NCI-H748 treated with DMSO at 0.1 percent for 48 hours (cell line): ENCODE results near the gene FYTTD1.
"Not testable (repeated sequence)": the region's sequence is repeated elsewhere in the genome, so short reads cannot be mapped to it uniquely, and the experiment has no call there.

Experiments used
- DNase-seq: peaks from one replicate; lab custom pipeline; 2025; lab: John Stamatoyannopoulos, UW

FYTTD1 gene, protein sequence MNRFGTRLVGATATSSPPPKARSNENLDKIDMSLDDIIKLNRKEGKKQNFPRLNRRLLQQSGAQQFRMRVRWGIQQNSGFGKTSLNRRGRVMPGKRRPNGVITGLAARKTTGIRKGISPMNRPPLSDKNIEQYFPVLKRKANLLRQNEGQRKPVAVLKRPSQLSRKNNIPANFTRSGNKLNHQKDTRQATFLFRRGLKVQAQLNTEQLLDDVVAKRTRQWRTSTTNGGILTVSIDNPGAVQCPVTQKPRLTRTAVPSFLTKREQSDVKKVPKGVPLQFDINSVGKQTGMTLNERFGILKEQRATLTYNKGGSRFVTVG

DNA sequence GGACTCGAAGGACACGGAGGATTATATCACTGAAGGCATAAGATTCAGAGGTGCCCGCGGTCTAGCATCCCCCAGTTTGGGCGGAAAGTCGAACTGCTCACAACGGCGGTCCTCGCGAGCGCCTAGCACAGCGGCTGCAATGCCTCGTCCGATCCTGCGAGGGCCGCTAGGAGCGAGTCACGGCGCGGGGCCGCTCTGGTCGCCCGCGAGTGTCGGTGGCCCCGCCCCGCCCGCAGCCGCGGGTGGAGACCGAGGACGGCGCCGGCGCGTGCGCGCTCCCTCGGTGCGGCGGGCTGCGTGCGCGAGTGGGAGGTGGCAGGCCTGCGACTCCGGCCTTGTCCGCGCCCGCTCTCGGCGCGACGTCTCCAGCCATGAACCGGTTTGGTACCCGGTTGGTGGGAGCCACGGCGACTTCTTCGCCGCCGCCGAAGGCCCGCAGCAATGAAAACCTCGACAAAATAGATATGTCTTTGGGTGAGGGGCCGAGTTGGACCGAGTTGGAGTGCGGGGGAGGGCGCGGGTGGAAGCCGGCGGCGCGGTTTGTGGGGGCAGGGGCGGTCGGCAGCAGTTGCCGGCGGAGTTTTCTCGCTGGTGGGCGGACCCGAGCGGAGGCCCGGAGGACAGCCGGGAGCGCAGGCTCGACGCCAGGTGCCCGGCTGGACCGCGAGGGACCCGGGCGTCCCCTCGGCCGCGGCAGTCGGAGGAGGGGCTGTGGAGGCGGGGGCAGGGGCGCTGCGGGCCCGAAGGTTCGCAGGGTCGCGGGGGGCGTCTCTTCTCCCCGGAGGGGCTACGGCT lies at the start of gene FYTTD1:
Gene FYTTD1 (plus strand): TSS at position 283 of the 795 bp plus-strand sequence. CDS start 89 bp downstream, at position 372.
- peak; percentile 57 for DNase-seq

DNA sequence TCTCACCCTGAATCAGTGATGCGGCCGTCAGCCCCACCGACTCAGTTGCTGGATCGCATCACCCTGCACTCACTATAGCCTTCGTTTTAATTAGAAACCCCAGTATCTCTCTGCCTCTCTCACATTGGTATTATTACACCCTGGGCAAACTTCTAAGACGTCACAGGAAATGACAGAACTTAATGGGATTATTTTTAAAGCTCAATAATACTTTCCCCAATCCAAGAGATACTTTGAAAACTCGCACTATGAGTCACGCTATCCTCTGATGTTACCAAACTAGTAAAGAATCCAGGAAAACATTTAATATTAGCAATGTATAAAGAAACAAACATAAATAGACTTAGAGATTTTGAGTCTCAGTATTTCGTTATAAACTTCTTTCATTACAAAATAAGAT lies 49.6 kb upstream of the FYTTD1 start:
- DNase-seq: no peak

DNA sequence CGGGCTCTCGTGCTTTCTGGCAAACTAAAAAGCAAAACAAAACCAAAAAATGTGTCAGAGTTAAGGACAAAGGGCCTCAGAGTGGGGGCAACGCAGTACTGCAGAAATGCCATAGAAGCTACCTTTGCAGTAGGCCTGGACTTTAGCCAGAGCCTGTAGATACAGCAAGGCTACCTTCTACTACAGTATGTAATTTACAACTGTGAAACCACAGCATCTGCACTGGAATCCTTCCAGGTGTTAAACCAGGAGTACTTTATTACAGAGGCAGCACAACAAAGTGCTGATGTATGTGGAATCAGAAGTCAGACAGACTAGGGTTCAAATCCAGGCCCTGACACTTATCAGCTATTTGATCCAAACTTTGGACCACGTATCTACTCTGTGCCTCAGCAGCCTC lies 47.8 kb upstream of the FYTTD1 start:
- DNase-seq: no peak

DNA sequence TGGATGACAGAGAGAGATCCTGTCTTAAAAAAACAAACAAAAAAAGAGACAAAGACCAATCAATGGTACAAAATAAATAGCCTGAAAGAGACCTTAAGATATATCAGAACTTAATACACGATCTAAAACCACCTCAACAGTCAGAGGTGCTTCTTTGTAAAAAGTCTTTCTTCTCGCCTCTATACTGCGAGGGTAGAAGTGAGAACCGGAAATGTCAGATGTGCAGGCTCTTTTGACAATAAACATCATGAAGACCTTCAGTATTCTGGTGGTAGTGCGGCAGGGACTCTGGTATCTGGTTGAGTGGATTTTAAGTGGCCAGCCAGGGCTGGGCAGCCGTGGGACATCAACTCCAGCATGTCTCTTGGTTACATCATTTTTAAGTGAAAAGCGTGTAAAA lies 43.0 kb upstream of the FYTTD1 start:
- DNase-seq: no peak

DNA sequence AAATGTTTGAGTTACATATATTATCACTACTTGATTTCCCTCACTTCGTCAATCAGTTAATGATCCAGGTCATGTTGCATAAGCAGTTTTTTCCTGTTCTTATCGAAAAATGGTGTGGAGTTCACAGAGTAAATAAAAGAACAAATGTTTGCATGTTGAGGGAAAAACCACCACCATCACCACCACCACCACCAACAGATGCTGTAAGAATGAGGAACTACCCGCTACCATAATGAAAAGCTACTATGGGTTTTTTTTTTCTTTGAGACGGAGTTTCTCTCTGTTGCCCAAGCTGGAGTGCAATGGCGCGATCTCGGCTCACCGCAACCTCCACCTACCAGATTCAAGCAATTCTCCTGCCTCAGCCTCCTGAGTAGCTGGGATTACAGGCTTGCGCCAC lies 40.5 kb upstream of the FYTTD1 start:
- no peak for DNase-seq

DNA sequence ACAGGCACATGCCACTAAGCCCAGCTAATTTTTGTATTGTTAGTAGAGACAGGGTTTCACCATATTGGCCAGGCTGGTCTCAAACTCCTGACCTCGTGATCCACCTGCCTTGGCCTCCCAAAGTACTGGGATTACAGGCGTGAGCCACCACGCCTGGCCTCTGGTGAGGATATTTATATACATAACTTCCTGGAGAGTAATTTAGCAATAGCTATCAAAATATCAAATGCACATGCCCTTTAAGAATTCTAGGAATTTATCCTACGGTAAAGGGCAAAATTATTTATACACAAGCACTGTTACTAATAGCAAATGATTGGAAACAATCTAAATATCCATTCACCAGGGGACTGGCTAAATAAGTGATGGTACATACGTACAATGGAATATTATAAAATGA lies 38.7 kb upstream of the FYTTD1 start:
- DNase-seq: not testable (repeated sequence)

DNA sequence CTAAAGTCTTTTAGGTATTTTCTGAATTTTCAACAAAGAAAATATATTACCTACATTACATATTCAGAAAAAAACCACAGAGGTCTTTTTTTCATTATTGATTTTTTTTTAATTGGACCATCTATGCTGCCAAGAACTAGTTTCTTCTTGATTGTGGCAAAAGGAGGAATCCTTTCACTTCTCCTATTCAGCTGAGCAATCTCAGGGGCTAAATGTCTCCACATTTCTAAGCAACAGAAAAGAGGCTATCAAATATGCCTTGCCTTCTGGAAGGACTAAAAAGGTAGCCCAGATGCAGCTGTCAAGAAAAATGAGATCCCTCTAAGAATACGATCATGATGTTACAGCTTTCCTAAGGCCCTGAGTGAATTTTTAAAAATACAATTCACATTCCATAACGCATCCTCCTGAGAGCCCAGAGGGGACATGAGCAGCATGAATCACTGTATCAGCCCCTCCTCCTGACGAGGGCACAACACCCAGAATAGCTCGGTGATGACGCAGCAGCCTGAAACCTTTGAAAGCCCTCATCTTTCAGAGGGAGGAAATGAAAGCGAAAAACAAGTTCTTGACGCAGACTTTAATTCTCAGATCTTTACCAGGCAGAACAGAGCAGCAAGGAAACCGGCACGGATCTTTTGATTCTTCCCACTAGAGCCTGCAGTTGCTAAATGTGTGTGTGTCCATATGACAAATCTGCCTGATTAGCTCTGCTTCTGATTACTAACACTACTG lies 37.5 kb upstream of the FYTTD1 start:
- no peak for DNase-seq

DNA sequence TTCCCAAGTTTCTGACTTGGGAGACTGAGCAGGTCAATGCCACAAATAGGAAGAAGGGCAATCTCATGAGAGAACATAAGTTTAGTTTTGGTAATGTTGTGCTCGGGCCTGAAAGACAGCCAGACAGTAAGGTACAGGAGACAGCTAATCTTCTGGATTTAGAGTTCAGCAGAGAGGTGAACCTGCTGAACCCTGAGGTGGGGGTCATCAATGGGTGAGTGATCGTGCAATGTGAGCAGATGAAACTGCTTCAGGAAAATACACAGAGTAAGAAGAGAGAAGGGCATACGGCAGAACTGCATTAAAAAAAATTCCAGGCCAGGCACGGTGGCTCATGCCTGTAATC lies 36.2 kb upstream of the FYTTD1 start:
- no peak for DNase-seq

DNA sequence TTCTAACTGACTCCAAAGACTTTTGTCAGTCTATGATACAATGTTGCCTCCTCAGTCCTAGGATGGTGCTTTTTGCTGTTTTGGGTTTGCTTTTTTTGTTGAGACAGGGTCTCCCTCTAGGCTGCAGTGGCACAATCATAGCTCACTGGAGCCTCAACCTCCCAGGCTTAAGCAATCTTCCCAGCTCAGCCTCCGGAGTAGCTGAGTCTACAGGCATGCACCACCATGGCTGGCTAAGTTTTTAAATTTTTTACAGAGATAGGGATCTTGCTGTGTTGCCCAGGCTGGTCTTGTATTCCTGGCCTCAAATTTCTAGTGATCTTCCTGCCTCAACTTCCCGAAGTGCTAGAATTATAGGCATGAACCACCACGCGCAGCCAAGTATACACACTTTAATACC lies 35.4 kb upstream of the FYTTD1 start:
- DNase-seq: no peak

DNA sequence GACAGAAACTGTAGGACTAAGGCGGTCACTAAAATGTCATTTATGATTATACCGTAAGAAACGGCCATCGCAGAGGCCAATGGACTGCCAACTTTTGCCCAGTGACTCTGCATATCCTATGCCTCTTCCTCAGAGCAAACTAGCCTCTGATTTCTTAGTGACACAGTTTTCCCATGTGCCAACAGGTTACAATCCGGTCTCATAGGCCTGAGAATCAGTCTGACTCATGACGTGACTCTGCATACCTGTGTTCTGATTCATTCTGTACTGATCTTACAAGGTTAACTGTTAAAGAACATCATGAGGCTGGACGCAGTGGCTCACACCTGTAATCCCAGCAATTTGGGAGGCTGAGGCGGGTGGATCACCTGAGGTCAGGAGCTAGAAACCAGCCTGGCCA lies 30.8 kb upstream of the FYTTD1 start:
- DNase-seq: no peak

DNA sequence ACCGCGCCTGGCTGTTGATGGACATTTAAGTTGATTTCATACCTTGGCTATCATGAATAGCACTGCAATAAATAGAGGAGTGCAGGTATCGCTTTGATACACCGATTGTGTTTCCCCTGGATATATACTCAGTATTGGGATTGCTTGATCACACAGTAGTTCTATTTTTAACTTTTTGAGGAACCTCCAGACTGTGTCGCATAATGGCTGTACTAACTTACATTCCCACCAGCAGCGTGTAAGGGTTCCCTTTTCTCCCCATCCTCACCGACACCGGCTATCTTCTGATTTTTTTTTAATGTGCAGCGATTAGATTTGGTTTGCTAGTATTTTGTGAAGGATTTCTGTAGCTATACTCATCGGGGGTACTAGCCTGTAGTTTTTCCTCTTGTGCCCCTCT lies 29.0 kb upstream of the FYTTD1 start:
- no peak for DNase-seq

DNA sequence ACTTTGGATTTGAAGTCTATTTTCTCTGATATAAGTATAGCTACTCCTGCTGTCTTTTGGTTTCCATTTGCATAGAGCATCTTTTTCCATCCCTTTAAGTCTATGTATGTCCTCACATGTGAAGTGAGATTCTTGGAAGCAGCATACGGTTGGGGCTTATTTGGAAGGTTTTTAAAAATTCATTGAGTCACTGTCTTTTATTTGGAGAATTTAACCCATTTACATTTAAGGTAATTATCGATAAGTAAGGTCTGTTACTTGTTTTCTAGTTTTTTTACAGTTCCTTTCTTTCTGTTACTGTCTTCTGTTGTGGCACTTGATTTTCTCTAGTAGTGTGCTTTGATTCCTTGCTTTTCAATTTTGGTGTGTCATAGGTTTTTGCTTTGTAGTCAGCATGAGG lies 26.9 kb upstream of the FYTTD1 start:
- no peak for DNase-seq

DNA sequence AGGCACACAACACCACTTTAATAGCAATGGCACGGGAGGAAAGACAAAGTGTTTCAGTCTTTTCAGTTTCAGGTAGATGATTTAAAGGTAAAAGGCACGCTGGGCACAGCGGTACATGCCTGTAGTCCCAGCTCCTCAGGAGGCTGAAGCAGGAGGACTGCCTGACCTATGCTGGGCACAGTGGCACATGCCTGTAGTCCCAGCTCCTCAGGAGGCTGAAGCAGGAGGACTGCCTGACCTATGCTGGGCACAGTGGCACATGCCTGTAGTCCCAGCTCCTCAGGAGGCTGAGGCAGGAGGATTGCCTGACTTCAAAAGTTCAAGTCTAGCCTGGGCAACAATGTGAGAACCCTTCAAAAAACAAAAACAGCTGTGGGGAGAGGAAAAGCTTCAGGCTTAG lies 21.8 kb upstream of the FYTTD1 start:
- not testable (repeated sequence) for DNase-seq

DNA sequence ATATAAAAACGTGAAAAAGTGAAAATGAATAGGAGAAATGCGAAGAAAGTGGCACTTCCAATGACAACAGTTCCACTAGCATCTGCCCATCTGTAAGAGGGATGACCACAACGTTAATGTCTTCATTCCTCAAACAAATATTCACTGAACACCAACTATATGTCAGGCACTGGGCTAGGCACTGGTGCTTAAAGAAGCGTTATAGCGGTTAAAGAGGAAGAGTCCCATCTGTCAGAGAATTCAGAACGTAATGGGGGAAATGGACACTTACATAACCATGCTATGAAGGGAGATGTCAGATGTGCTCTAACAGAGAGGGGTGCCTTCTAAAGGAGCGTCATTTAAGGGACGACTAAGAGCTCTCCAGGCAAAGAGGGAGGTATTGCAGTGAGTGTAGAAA lies 21.2 kb upstream of the FYTTD1 start:
- DNase-seq: no peak

DNA sequence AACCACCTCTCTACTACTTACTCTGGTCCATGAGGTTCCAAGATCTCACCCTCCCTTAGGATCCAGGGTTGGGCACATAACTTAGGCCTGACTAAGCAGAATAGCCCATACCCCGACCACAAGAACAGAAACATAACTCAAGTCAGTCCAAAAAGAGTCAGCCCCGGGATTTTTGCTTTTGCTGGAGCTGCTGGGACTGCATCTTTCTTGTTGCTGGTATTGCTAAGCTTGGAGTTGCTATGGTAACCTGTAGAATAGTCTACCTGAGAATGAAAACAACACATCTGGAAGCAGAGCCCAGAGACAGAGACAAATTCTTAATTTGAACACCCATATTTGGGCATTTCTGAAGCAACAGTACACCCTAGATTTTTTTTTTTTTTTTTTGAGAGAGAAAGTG lies 19.5 kb upstream of the FYTTD1 start:
- DNase-seq: no peak

DNA sequence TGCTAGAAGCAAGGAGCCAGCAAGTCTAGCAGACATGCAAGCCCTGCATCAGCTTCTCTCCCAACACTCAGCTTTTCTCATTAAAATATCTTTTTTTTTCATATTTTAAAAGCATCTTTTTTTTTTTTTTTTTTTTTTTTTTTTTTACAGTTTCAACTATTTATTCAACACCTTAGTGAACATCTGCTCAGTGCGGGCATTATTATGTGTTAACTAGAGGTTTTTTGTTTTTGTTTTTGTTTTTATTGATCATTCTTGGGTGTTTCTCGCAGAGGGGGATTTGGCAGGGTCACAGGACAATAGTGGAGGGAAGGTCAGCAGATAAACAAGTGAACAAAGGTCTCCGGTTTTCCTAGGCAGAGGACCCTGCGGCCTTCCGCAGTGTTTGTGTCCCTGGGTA lies 18.9 kb upstream of the FYTTD1 start:
- DNase-seq: not testable (repeated sequence)

DNA sequence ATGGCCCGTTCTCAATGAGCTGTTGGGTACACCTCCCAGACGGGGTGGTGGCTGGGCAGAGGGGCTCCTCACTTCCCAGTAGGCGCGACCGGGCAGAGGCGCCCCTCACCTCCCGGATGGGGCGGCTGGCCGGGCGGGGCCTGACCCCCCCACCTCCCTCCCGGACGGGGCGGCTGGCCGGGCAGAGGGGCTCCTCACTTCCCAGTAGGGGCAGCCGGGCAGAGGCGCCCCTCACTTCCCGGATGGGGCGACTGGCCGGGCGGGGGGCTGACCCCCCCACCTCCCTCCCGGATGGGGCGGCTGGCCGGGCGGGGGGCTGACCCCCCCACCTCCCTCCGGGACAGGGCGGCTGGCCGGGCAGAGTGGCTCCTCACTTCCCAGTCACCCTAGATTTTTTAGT lies 18.2 kb upstream of the FYTTD1 start:
- DNase-seq: not testable (repeated sequence)

DNA sequence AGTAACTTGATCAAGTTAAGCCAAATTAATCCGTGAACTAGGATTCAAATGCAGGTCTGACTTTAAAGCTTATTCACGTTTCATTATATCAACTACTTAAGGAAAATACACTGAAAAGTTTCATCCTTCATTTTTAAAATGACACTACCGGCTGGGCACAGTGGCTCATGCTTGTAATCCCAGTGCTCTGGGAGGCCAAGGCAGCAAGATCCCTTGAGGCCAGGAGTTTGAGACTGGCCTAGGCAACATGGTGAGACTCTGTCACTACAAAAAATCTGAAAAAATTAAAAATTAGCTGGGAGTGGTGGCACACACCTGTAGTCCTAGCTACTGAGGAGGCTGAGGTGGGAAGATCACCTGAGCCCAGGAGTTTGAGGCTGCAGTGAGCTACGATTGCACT lies 16.6 kb upstream of the FYTTD1 start:
- DNase-seq: no peak

DNA sequence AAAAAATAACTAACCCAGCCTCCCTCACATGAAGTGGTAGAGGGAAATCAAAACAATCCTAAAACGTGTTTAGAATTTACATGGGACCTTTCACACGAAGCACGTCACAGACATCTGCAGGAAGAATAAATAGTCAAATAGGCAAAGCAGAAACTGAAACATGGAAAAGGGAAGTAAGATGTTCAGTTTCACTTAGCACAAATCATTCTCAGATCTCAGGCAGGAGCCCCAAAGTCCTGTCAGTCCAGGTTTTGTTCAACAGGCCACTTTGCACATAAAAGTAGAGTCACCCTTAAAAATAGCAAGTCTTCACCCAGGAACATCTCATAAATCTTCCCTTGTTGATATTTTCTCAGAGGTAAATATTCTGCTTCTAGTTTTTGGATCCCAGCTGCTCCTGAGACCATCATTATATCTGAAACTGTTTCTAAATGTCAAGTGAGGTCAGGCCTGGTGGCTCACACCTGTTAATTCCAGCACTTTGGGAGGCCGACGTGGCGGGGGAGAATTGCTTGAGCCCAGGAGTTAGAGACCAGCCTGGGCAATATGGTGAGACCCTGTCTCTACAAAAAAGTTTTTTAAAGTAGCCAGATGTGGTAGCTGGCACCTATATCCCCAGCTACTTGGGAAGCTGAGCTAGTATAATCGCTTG lies 14.9 kb upstream of the FYTTD1 start:
- DNase-seq: no peak

DNA sequence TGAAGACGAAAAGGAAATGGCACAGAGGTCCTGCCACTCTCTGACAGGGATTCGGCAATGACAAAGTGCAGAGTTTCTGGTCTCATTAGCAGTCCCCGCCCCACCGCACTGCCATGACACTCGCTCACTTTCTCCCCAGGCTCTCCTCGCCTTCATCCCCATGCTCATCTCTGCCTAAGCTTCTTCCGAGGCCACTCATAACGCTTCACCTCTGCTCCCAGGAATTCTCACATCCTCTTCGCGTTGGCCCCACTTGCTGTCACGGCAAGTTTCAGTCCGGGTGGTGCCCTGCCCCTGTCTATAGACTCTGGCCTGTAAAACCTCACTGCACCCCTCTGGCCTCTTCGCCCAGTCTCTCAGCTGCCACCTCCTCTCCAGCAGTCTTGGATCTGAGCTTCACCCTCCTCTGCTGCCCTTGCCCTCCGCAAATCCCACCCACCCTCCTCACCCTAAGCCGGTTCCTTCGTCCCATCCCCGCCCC lies 13.6 kb upstream of the FYTTD1 start:
- no peak for DNase-seq

DNA sequence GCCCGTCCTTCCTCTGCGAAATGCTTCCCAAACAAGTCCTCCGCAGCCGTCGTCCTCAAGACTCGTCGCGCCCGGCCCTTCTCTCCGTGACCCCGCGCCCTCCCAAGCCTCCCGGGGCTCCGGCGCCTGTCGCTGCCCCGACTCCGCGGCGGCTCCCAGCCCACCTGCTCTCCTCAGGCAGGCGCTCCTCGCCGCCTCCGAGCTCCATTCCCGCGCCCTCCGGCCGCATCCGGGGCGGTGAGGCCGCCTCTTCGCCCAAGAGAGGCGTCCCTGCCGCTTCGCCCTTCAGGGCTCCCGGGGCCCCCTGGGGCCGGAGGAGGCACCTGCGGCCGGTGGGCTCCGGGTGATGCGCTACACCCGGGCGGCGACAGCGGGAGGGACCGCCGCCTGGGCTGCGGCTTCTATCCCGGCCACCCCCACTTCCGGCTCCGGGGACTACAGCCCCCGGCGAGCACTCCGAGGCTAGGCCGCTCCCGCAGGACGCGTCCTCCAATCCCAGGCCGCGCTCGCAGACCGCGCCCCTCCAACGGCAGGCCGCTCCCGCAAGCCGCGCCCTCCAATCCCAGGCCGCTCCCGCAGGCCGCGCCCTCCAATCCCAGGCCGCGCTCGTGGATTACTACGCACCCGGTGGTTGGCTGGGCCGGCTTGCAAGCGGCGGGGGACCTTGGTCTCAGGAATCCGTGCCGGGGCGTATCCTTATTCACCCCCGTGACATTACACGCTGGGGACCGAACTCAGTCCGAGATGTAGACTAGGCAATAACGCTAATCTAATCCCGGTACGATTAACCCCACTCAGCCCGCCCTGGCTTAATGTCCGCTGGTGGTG lies 13.0 kb upstream of the FYTTD1 start, which contains the start of gene RUBCN:
Gene RUBCN (minus strand): TSS at position 414 of the 828 bp plus-strand sequence. CDS start 185 bp downstream, at position 229.
- DNase-seq: peak; percentile 81
